HG03442 (cell line): ENCODE measurements around the gene PRDM1.

Experiments
- ATAC-seq: cut with Tn5 transposase; IDR thresholded peaks from one replicate; pipeline ENCODE4 v1.9.1; 2021; ENCODE audit warnings: mild to moderate bottlenecking, moderate library complexity; ENCODE audit not compliant: unreplicated experiment

PRDM1 gene

GRCh38 chr6:106085984-106086813, at the start of gene PRDM1:
Gene PRDM1, plus strand, starts transcription at chr6:106086336. Its CDS starts 218 bp downstream, at chr6:106086554.
- peak; percentile 66 for ATAC-seq

GRCh38 chr6:106037060-106037459, 49.1 kb upstream of the PRDM1 start:
- ATAC-seq, result no peak

- ATAC-seq, result no peak
Measured at GRCh38 chr6:106039897-106040592, 46.1 kb upstream of the PRDM1 start.

GRCh38 chr6:106044151-106044550, 42.0 kb upstream of the PRDM1 start:
- no peak for ATAC-seq

- ATAC-seq, result no peak
Measured at GRCh38 chr6:106045077-106045476, 41.1 kb upstream of the PRDM1 start.

GRCh38 chr6:106046116-106046853, 39.9 kb upstream of the PRDM1 start:
- no peak for ATAC-seq

- ATAC-seq, result no peak
Measured at GRCh38 chr6:106046854-106047200, 39.3 kb upstream of the PRDM1 start.

GRCh38 chr6:106048336-106048735, 37.8 kb upstream of the PRDM1 start:
- ATAC-seq, result no peak

GRCh38 chr6:106050538-106050937, 35.6 kb upstream of the PRDM1 start:
- ATAC-seq, result no peak

- ATAC-seq, result no peak
Measured at GRCh38 chr6:106051226-106051625, 34.9 kb upstream of the PRDM1 start.

GRCh38 chr6:106053484-106054205, 32.5 kb upstream of the PRDM1 start:
- no peak for ATAC-seq

GRCh38 chr6:106055489-106055888, 30.6 kb upstream of the PRDM1 start:
- no peak for ATAC-seq

- ATAC-seq, result no peak
Measured at GRCh38 chr6:106056060-106056745, 29.9 kb upstream of the PRDM1 start.

GRCh38 chr6:106056746-106057390, 29.3 kb upstream of the PRDM1 start:
- no peak for ATAC-seq

GRCh38 chr6:106059331-106059730, 26.8 kb upstream of the PRDM1 start:
- no peak for ATAC-seq

GRCh38 chr6:106060167-106060566, 26.0 kb upstream of the PRDM1 start:
- no peak for ATAC-seq

GRCh38 chr6:106063448-106063850, 22.7 kb upstream of the PRDM1 start:
- no peak for ATAC-seq

- ATAC-seq, result no peak
Measured at GRCh38 chr6:106064142-106064541, 22.0 kb upstream of the PRDM1 start.

- ATAC-seq, result no peak
Measured at GRCh38 chr6:106064756-106065155, 21.4 kb upstream of the PRDM1 start.

- ATAC-seq, result no peak
Measured at GRCh38 chr6:106066989-106067388, 19.1 kb upstream of the PRDM1 start.
